Sigmoid colon (tissue), 7 donors: ENCODE measurements around the gene B3GAT1. TPM values are rescaled to one million over a fixed set of nuclear protein-coding genes. Genes with fewer than 3 reads are reported as not detected.

ENCODE experiments used
- DNase-seq: peaks from one replicate; pipeline ENCODE4 v3.0.0-alpha.2; 2019
- H3K27ac ChIP-seq, 4 donors: fragments of 200-600 bp; sonication (generic); one replicate each; pipeline ENCODE4 v1.5.1; 2016 to 2019; ENCODE audit warnings: mild to moderate bottlenecking in 1 of 4
- H3K27me3 ChIP-seq, 3 donors: fragments of 200-600 bp; sonication (generic); one replicate each; pipeline ENCODE4 v1.5.1; 2019; ENCODE audit warnings: mild to moderate bottlenecking in 1 of 3
- H3K36me3 ChIP-seq, 4 donors: fragments of 200-600 bp; sonication (generic); one replicate each; pipeline ENCODE4 v1.5.1; 2016 to 2019
- H3K4me1 ChIP-seq, 4 donors: fragments of 200-600 bp; sonication (generic); one replicate each; pipeline ENCODE4 v1.5.1; 2017 to 2019
- H3K4me3 ChIP-seq, 4 donors: fragments of 200-600 bp; sonication (generic); one replicate each; pipeline ENCODE4 v1.5.1; 2017 to 2019; ENCODE audit warnings: mild to moderate bottlenecking in 2 of 4, moderate library complexity in 1 of 4
- H3K9me3 ChIP-seq, 4 donors: fragments of 200-600 bp in 3 of 4; sonication (generic) in 3 of 4; one replicate each; pipeline versions ENCODE4 v1.5.1 to v1.6.1; 2013 to 2019
- CTCF ChIP-seq, 4 experiments: fragments of 450-650 bp in 3 of 4; fragments of 200-600 bp in 1 of 4; IDR thresholded peaks; one replicate each; pipeline ENCODE4 v1.5.1; 2016 to 2019; ENCODE audit warnings: antibody characterized with exemption in 4 of 4, mild to moderate bottlenecking in 3 of 4, moderate library complexity in 2 of 4
- EP300 ChIP-seq, 4 donors: sonication (generic); formaldehyde crosslinking; IDR thresholded peaks; one replicate each; pipeline ENCODE4 v1.6.1; 2017; ENCODE audit warnings: antibody characterized with exemption in 4 of 4
- POLR2A ChIP-seq, 2 donors: fragments of 450-650 bp; IDR thresholded peaks; one replicate each; pipeline ENCODE4 v1.6.1; 2016; ENCODE audit warnings: antibody characterized with exemption in 2 of 2, mild to moderate bottlenecking in 2 of 2, moderate library complexity in 2 of 2
- POLR2AphosphoS5 ChIP-seq, 4 donors: sonication (generic); formaldehyde crosslinking; IDR thresholded peaks; one replicate each; pipeline ENCODE4 v1.6.1; 2017; ENCODE audit warnings: antibody characterized with exemption in 4 of 4
- WGBS, 2 donors: extraction: QIAGEN DNeasy Blood & Tissue Kit; methylation state at CpG; one replicate each; pipeline ENCODE4 v1.1.7; 2013; 5-methylcytosine and 5-hydroxymethylcytosine counted together
- intact Hi-C: fragments of 100-400 bp; cut with DNase I; formaldehyde crosslinking; loops from one replicate; pipeline ENCODE4 v1.15.1; 2023
- polyA plus RNA-seq, 3 donors: library from polyadenylated mRNA; stranded (reverse); fragments of 200-250 nt; gene quantifications; one replicate each; pipeline ENCODE4 v1.2.3, GENCODE V29; 2013
- total RNA-seq, 4 donors: library from RNA; depleted of rRNA; stranded (reverse); fragments of >200 nt; gene quantifications; one replicate each; pipeline ENCODE4 v1.1.0, GENCODE V29; 2016
- donor health status: healthy with polysubstance abuse.
- donor health status: Bipolar disorder and iron deficiency.
- donor health status: healthy.

The B3GAT1 gene
- total and polyA plus RNA-seq, 7 donors: 0.16 to 0.63 (median 0.27) TPM; not detected in 3

GRCh38 chr11:134386945-134387344 lies 25.1 kb downstream of the B3GAT1 start:
- intact Hi-C loops: no loop called here
- H3K4me1 ChIP-seq: no peaks in the 10 kb centered on the region
- TF ChIP-seq POLR2AphosphoS5 (IDR thresholded peaks at IDR 0.05) (no peak), POLR2A (IDR thresholded peaks at IDR 0.05) (no peak), EP300 (IDR thresholded peaks at IDR 0.05) (no peak), CTCF (IDR thresholded peaks at IDR 0.05) (no peak)
- DNase-seq: no peak
- no peak overlapping the region for H3K27ac ChIP-seq
- 35 to 60% methylated on average over 6 of the region's 6 CpGs for WGBS, 2 donors
- no peak overlapping the region for H3K4me3 ChIP-seq
- peaks cover 0 to 61% (median 0%) of the 10 kb centered on the region in 3 donors for H3K27me3 ChIP-seq
- H3K36me3 ChIP-seq: no peaks in the 10 kb centered on the region
- H3K9me3 ChIP-seq: no peaks in the 10 kb centered on the region

- no peak for TF ChIP-seq POLR2A (IDR thresholded peaks at IDR 0.05)
- no peak for TF ChIP-seq CTCF (IDR thresholded peaks at IDR 0.05)
- no peak for TF ChIP-seq EP300 (IDR thresholded peaks at IDR 0.05)
- TF ChIP-seq POLR2AphosphoS5 (IDR thresholded peaks at IDR 0.05): no peak
- WGBS, 2 donors: 53 to 59% methylated on average over 20 of the region's 20 CpGs
- H3K4me1 ChIP-seq: no peaks in the 10 kb centered on the region
- no peaks in the 10 kb centered on the region for H3K9me3 ChIP-seq
- DNase-seq: no peak
- no peaks in the 10 kb centered on the region for H3K36me3 ChIP-seq
- H3K27ac ChIP-seq: no peak overlapping the region
- intact Hi-C loops: no loop called here
- H3K4me3 ChIP-seq: no peak overlapping the region
- peaks cover 0 to 51% (median 0%) of the 10 kb centered on the region in 3 donors for H3K27me3 ChIP-seq
Measured at GRCh38 chr11:134385774-134386565, 26.1 kb downstream of the B3GAT1 start.

GRCh38 chr11:134385171-134385570 lies 26.9 kb downstream of the B3GAT1 start:
- Histone ChIP-seq H3K27me3 (peaks cover 0 to 43% (median 0%) of the 10 kb centered on the region in 3 donors), H3K27ac (no peak overlapping the region), H3K9me3 (no peaks in the 10 kb centered on the region), H3K36me3 (no peaks in the 10 kb centered on the region), H3K4me3 (no peak overlapping the region), H3K4me1 (no peaks in the 10 kb centered on the region)
- intact Hi-C loops: no loop called here
- no peak for DNase-seq
- WGBS, 2 donors: 90 to 91% methylated on average over 15 of the region's 15 CpGs
- TF ChIP-seq POLR2AphosphoS5 (IDR thresholded peaks at IDR 0.05): no peak

- DNase-seq: no peak
- Histone ChIP-seq H3K4me1 (no peaks in the 10 kb centered on the region), H3K9me3 (no peaks in the 10 kb centered on the region), H3K27me3 (peaks cover 0 to 35% (median 0%) of the 10 kb centered on the region in 3 donors), H3K27ac (no peak overlapping the region), H3K4me3 (no peak overlapping the region), H3K36me3 (no peaks in the 10 kb centered on the region)
- intact Hi-C loops: no loop called here
- 75 to 84% methylated on average over 14 of the region's 14 CpGs for WGBS, 2 donors
- no peak for TF ChIP-seq POLR2A (IDR thresholded peaks at IDR 0.05)
- no peak for TF ChIP-seq POLR2AphosphoS5 (IDR thresholded peaks at IDR 0.05)
- TF ChIP-seq EP300 (IDR thresholded peaks at IDR 0.05): no peak
- TF ChIP-seq CTCF (IDR thresholded peaks at IDR 0.05): no peak
Measured at GRCh38 chr11:134384406-134384805, 27.6 kb downstream of the B3GAT1 start.

- DNase-seq: no peak
- H3K27ac ChIP-seq: no peak overlapping the region
- no peak overlapping the region for H3K4me3 ChIP-seq
- 94 to 96% methylated on average over 78 of the region's 78 CpGs for WGBS, 2 donors
- no peak for TF ChIP-seq CTCF (IDR thresholded peaks at IDR 0.05)
- peak in 1 of 4 donors; percentile 20 for TF ChIP-seq POLR2AphosphoS5 (IDR thresholded peaks at IDR 0.05)
- no peaks in the 10 kb centered on the region for H3K36me3 ChIP-seq
- H3K9me3 ChIP-seq: no peaks in the 10 kb centered on the region
- peaks cover 0 to 28% (median 0%) of the 10 kb centered on the region in 3 donors for H3K27me3 ChIP-seq
- intact Hi-C loops: no loop called here
- no peaks in the 10 kb centered on the region for H3K4me1 ChIP-seq
Measured at GRCh38 chr11:134383576-134384221, 28.3 kb downstream of the B3GAT1 start.
